GM10248 (cell line): Measurements from ENCODE around the gene HASPIN.
"Not testable (repeated sequence)": the region's sequence is repeated elsewhere in the genome, so short reads cannot be mapped to it uniquely, and the experiment has no call there.

ENCODE experiments used
- CTCF ChIA-PET: fragments of 300-600 bp; sonication (Branson Sonifier 250); formaldehyde crosslinking; extraction: SDS; loops from one replicate; lab custom pipeline; 2021; ENCODE audit warnings: antibody characterized with exemption; lab: Yijun Ruan, JAX
- POLR2A ChIA-PET: fragments of 350-650 bp; sonication (Branson Sonifier 250); formaldehyde crosslinking; extraction: SDS; loops from one replicate; lab custom pipeline; 2020; ENCODE audit warnings: antibody characterized with exemption; lab: Yijun Ruan, JAX
- DNase-seq: peaks from one replicate; pipeline ENCODE4 v3.0.0; 2012; ENCODE audit errors: extremely low spot score
- TF ChIP-seq, protein P1 (sequence below): IDR thresholded peaks from 2 replicates; pipeline ENCODE4 v1.5.1; 2012; ENCODE audit warnings: mild to moderate bottlenecking, low read depth; ENCODE audit errors: extremely low read depth, missing control alignments, control extremely low read depth

Gene HASPIN

DNA sequence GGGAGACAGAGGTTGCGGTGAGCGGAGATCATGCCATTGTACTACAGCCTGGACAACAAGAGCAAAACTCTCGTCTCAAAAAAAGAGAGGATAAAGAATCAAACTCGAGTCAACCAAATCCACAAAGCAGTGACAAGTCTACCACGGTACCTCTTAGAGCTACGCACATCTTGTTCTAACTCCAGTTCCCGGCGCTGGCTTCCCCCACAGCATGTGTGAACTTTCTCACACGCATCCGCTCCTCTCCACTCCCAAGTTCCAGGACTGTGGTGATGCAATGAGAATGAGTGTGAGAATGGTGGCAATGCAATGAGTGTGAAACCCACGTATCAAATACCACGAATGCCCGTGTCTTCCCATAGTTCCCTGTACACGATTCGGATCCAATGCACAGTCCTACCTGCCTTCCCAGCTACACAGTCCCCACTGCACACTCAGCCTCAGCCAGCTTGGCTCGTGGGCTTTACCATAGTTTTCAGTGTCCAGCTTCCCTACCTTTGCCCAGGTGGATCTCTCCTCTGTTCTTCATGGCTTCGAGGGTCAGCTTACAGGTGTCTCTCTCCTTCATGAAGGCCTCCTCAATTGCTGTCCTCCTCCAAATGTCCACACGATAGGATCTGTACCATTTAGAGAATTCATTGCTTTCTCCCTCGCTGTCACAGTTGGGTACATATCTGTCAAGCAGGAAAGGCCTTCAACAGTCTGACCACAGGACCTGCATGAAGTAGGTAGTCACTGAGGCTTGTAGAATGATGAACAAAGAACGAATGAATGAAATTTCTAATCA is 18.6 kb upstream of the HASPIN start:
- DNase-seq, result no peak
- POLR2A ChIA-PET, result no interaction called here
- CTCF ChIA-PET, result interaction anchor here (1.3 to 1.4 kb wide), 2 partner anchors 9 to 33 kb away, joined by 5 read pairs; partner anchors contain the start of gene P2RX5
- TF ChIP-seq, protein P1, sequence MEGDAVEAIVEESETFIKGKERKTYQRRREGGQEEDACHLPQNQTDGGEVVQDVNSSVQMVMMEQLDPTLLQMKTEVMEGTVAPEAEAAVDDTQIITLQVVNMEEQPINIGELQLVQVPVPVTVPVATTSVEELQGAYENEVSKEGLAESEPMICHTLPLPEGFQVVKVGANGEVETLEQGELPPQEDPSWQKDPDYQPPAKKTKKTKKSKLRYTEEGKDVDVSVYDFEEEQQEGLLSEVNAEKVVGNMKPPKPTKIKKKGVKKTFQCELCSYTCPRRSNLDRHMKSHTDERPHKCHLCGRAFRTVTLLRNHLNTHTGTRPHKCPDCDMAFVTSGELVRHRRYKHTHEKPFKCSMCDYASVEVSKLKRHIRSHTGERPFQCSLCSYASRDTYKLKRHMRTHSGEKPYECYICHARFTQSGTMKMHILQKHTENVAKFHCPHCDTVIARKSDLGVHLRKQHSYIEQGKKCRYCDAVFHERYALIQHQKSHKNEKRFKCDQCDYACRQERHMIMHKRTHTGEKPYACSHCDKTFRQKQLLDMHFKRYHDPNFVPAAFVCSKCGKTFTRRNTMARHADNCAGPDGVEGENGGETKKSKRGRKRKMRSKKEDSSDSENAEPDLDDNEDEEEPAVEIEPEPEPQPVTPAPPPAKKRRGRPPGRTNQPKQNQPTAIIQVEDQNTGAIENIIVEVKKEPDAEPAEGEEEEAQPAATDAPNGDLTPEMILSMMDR, result no peak

DNA sequence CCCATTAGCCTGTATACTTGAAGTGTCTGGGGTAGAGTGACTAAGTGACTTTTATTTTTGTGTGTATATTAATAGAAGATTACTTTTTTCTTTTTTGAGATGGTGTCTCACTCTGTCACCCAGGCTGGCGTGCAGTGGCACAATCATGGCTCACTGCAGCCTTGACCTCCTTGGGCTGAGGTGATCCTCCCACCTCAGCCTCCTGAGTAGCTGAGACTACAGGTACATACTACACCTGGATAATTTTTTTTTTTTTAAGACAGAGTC is 18.1 kb upstream of the HASPIN start:
- not testable (repeated sequence) for DNase-seq
- CTCF ChIA-PET, result interaction anchor here (1.4 to 1.5 kb wide), 2 partner anchors 10 to 122 kb away, joined by 3 to 5 read pairs; partner anchors contain the start of gene P2RX5

DNA sequence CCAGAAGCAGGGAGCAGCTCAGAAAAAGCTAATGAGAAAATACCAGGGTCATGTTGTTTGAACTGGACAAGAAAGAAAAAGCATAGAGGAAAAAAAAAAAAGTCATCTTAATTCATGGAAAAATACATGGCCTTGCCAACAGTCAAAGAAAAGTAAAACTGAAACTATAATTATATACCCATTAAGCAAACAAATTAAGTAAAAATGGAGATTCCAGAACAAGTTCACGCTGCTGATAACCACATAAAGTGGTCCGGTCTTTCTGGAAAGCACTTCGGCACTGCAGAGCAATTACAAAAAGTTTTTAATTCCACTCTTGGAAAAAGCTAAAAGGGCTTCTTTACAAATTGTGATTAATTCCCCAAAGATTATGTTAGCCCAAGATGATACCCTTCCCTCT is 15.3 kb upstream of the HASPIN start:
- CTCF ChIA-PET, result interaction anchor here (0.9 to 3.2 kb wide), 3 partner anchors 13 to 29 kb away, joined by 3 to 16 read pairs (median 8); partner anchors contain the start of gene P2RX5
- no peak for DNase-seq
- POLR2A ChIA-PET, result no interaction called here
- TF ChIP-seq, protein P1, result no peak

More for the DNA sequence above, 18.1 kb upstream of the HASPIN start:
- POLR2A ChIA-PET, result not testable (repeated sequence)

DNA sequence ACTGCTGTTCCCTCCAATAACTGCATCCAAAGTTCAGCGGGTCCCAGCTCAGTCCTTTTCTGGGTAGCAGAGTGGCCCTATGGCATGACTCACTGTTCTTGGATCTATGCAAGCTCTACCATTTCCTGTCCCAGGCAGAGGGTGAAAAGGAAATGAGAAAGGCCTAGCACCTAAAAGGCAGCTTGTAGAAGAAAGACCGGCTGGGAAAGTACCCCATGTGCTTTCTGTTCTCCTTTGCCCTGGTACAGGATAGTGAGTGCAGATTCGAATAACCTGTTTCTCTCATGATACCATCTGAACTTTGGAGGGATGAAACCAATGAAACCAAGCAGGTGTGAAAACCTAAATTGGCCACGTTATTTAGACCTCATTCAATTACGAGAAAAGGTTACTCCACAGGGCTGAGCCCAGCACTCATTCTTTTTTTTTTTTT is 12.7 kb upstream of the HASPIN start:
- POLR2A ChIA-PET, result no interaction called here
- TF ChIP-seq, protein P1, result no peak
- peak; percentile 87 for DNase-seq
- CTCF ChIA-PET, result interaction anchor here (0.9 to 3.4 kb wide), 9 partner anchors 7 to 117 kb away, joined by 3 to 15 read pairs (median 6); partner anchors contain the start of gene HASPIN

DNA sequence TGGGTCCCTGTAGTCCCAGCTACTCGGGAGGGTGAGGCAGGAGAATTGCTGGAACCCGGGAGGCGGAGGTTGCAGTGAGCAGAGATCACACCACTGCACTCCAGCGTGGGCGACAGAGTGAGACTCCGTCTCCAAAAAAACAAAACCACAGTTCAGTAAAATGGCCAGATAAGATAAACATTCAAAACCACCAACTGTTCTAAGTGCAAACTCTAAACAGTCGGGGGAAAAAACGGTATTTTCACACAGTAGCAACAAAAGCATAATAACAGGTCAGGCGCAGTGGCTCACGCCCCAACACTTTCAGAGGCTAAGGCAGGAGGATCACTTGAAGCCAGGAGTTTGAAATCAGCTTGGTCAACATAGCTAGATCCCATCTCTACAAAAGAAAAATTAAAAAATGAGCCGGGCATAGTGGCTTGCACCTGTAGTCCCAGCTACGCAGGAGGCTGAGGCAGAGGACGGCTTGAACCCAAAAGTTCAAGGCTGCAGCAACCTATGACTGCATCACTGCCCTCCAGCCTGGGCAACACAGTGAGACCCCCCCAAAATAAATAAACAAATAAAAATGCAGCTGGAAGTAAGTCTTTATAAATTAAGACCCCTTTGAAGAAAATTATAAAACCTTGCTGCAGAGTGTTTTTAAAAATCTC is 10.8 kb upstream of the HASPIN start:
- DNase-seq, result no peak
- POLR2A ChIA-PET, result no interaction called here
- TF ChIP-seq, protein P1, result no peak
- CTCF ChIA-PET, result interaction anchor here (0.9 to 3.4 kb wide), 8 partner anchors 8 to 201 kb away, joined by 3 to 15 read pairs (median 6); partner anchors contain the start of gene HASPIN

DNA sequence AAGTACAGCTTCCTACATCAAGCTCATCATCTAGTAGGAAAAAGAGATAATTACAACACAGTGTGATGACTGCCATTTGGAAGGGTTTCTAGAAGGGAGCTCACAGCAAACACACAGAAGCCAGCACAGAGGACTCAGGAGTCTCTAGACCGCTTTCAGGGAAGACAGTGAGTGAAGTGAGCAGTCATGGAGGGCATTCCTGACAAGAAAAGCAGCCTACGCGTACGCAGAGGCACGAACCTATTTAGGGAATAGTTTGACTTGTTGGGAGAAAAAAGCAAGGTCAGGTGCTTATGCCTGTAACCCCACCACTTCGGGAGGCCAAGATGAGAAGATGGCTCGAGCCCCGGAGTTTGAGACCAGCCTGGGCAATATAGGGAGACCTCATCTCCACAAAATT is 8.4 kb upstream of the HASPIN start:
- ChIA-PET CTCF (interaction anchor here (1.0 to 2.3 kb wide), 4 partner anchors 16 to 67 kb away, joined by 3 to 8 read pairs (median 3); no protein-coding TSS in a partner anchor), POLR2A (interaction anchor here (1.0 kb wide), 1 partner anchor 12 kb away, joined by 3 read pairs; no protein-coding TSS in a partner anchor)
- DNase-seq, result no peak
- TF ChIP-seq, protein P1, result no peak
